ENCODE results near the gene PRDX3.
"Not testable (repeated sequence)": the region's sequence is repeated elsewhere in the genome, so short reads cannot be mapped to it uniquely, and the experiment has no call there.

Gene PRDX3

DNA sequence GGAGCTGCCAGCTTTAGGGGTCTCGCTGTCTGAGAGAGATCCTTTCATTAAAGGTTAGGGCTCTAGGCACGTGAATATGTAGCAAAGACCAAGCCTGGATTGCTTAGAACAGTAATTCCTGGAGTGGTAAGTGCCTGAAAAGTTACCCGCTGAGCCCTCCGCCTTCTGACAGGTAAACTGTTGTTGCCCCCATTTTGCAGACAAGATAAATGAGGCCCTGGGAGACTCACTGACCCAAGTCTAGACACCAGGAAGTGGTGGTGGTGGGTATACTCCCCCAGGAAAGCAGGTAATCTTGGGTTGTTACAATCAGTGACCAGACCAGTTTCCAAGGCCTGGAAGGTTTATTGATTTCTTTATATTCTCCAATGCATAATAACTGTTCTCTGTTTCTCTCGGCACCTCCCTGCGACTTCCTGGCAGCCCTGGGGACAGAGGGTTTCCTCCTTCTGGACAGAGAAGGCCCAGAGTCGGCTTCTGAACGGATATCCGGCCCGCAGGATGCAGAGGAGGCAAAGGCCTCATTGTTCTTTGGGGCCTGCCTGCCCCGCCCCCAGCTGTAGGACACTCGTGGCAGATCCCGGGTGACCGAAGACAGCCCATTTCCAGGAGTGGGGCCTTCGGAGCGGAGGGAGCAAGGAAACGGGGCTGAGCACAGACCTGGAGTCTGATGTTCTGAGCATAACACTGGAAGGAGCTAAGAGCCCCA, 27.4 kb upstream of the PRDX3 start:
- FAIRE-seq = no peak

DNA sequence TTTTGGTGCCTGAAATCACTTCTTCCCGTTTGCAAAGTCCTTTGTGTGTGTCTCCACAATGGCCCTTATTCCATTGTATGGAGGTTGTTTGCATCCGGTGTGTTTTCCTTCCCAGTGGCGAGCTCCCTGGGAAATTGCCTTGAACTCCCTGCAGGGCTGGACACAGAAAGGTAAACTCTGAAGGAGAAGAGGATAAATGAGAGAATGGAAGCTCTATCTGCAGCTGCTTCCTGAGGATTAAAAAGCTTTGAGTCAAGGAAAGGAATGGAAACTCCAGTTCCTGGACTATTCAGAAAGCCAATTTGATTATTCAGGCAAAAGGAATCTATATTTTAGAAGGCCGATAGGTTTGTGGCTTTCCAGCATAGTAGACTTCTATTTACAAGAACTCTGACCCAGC, 24.4 kb upstream of the PRDX3 start:
- FAIRE-seq = no peak

DNA sequence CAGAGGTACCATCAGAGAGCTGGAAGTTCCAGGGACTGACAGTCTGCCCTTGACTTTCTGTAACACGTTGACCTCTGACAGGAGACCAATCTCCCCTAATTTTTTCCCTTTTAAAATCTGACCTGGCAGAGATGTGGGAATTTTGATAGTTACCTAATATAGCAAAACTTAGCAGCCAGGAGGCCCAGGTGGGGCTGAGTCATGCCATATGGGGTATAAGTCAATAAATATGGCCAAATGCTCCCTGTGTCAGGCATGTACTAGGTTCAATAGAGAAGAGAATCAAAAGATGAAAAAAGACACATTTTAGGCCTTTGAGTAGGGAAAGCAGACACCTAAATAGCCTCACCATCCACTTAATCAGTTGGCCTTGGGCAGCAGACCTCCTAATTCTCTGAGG, 22.6 kb upstream of the PRDX3 start:
- no peak for FAIRE-seq

DNA sequence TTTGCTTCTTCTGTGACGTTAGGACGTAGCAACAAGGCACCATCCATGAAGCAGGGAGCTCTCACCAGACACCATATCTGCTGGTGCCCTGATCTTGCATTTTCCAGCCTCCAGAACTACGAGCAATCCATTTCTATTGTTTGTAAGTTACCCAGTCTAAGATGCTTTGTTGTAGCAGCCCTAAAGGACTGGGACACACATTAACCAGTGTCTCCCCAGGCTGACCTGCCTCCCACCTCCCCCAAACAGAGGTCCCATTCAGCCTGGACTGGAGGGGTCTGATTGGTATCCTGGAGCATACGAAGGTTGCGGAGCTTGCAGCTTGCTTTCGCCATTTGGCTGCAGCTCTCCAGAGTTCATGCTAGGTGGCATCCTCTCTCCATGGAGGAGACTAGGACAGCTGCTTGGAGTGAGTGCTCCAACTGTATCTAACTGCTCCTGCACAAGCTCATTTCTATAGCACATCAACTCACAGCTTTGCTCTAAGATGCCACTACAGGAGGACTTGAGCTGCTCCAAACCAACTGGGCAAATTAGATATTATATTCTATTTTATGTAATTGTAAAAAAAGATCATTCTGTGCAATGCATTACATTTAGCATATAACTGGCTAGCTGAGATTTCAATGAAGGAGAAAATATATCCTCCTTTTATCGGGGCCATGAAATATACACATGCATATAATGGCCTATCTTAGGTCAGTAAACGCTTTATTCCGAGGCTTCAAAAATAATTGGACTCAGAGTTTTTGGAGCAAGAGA, 20.8 kb upstream of the PRDX3 start:
- peak; percentile 85 for FAIRE-seq

DNA sequence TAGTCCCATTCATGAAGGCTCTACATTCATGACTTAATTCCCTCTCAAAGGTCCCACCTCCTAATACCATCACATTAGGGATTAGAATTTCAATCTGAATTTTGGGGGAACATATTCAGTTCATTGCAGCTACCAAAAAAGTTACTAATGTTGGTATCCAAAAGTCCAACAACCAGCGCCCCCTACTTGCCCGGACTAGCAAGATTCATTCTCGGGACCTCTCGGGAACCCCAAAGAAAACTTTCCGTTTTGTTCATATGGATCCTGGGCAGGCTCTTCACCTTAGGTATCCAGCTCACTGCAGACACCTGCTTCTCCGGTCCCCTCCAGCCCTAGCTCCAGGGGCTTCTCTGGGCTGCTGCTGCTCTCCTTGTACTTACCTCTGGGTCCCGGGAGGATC, 19.8 kb upstream of the PRDX3 start:
- FAIRE-seq = no peak

DNA sequence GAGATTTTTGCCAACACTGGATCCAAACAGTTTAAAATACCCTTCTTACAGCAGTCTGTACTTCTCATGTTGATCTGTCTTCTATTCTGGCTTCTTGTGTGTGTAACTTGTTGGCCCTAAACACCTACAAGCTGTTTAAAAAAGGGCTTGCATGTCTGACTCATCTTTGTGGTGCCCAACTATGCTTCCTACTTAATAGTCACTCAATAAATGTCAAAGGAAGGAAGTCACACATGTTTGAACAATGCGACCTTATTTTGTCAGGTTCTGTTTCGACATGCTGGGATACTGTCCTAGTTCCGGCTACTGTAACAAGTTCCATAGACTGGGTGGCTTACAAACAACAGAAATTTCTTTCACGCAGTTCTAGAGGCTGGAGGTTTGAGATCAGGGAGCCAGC, 19.3 kb upstream of the PRDX3 start:
- FAIRE-seq = no peak

DNA sequence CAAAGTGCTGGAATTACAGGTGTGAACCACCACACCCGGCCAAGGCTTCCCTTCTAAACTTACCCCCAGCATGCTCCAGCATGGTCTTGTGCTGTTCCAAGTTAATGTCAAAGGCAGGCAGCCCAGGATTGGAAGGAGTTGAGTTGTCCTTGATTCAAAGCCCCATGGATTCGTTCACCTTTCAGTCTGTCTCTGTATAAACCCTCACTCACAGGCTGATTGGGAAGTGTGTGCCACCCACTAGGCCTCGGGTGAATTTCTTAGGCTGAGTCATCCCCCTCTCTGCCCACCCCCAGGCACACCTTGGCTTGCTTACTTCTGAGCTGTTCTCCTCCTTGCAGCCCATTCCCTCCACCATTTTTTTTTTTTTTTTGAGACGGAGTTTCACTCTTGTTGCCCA, 13.3 kb upstream of the PRDX3 start:
- FAIRE-seq = no peak

DNA sequence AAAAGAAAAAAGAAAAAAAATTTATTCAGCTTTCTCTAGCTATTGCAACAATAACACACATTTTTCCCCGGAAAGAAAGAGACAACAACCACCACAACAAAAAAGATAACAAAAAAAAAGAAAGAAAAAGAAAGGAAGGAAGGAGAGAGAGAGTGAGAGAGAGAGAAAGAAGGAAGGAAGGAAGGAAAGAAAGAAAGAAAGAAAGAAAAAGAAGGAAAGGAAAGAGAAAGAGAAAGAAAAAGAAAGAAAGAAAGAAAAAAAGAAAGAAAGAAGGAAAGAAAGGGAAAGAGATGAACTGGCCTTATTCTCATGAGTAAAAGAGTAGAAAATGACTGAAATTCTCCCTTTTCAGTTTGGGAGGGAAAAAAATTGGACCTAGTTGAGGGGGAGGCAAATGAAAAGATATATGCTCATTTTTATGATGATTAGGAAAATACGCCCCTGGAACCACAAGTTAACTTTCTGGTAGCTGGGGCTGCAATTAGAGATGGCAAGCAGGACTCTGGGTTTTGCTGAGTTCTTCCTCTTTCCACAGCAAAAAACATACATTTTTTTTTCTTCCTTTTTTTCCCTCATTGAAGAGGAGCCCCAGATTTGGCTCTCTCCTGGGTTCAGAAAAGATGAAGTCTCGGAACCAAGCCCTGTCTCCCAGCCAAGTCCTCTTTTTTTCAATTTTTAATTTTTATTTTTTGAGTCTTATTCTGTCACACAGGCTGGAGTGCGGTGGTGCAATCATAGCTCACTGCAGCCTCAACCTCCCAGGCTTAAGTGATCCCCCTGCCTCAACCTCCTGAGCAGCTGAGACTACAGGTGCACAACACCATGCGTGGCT, 12.6 kb upstream of the PRDX3 start:
- no peak for FAIRE-seq

DNA sequence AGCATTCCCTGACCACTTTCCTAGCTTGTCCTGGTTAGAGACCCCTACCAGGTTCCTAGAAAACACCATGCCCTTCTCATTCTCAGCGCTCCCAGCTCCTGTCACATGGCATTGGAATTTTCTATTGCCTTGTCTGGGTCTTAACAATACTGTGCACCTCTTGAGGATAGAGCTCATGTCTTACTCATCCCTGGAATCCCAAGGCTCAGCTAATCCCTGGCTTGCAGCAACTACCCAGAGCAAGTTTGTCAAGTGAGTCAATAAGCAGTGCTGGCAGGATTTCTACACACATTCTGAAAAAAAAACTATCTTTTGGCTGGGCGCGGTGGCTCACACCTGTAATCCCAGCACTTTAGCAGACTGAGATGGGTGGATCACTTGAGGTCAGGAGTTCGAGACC, 11.7 kb upstream of the PRDX3 start:
- no peak for FAIRE-seq

DNA sequence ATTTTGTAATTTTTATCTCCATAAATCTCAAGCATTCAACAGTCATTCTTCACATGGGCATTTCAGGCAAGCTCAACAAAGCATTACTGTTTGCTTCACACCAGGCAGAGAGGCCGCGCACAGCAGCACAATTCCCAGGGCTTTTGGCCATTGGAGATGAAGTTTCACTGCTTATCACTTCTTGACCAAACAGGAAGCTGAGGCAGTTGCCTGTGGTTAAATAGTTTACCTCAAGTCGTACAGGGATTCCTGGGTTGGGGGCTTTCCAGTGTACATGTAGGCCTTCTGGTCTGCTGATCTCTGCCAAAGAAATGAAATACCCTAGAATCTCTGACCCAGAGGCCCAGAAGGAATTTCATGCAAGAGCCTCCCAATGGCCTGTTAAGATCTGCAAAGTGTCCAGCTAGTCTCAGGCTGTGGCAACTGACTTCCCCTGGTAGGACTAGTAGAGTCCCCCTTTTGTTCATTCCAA, 11.2 kb upstream of the PRDX3 start:
- no peak for FAIRE-seq

DNA sequence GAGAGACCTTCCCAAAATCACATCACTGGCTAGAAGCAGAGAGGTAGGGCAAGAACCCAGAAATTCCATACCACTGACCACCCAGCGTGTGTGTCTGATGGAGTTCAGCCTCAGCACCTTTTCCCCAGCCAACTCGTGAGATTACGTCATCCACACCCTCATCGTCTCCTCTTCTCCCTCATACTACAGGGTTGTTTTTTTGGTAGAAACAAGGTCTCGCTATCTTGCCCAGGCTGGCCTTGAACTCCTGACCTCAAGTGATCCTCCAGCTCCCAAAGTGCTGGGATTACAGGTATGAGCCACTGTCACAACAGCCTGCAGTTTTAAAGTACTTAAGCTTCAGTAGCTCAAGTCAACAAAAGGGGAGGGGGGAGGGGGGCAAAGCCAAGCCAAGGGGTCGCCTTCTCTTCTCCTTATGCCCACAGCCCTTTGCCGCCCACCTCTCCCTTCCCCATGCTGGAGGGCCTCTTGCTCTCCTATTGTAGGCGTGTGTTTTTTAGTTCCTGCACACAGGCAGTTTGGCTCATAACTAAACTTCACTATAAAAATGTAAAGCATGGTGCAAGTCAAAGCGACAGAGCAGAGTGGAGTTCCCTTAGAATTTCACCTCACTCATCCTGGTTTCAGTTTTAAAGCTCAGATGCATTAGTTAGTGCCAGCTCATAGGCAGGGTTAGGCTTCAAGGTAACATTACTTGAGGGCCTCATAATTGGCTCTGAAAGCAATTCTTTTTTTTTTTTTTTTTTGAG, 5.2 kb upstream of the PRDX3 start:
- no peak for FAIRE-seq

DNA sequence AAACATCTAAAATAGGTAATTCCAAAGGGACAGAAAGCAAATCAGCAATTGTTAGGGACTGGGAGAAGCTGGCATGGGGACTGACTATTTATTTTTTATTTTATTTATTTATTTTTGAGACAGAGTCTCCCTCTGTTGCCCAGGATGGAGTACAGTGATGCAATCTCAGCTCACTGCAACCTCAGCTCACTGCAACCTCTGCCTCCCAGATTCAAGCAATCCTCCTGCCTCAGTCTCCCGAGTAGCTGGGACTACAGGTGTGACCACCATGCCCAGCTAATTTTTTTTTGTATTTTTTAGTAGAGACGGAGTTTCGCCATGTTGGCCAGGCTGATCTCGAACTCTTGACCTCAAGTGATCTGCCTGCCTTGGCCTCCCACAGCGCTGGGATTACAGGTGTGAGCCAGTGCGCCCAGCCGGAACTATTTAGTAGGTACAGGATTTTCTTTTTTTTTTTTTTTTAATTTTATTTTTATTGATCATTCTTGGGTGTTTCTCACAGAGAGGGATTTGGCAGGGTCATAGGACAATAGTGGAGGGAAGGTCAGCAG, 2.3 kb upstream of the PRDX3 start:
- not testable (repeated sequence) for FAIRE-seq

DNA sequence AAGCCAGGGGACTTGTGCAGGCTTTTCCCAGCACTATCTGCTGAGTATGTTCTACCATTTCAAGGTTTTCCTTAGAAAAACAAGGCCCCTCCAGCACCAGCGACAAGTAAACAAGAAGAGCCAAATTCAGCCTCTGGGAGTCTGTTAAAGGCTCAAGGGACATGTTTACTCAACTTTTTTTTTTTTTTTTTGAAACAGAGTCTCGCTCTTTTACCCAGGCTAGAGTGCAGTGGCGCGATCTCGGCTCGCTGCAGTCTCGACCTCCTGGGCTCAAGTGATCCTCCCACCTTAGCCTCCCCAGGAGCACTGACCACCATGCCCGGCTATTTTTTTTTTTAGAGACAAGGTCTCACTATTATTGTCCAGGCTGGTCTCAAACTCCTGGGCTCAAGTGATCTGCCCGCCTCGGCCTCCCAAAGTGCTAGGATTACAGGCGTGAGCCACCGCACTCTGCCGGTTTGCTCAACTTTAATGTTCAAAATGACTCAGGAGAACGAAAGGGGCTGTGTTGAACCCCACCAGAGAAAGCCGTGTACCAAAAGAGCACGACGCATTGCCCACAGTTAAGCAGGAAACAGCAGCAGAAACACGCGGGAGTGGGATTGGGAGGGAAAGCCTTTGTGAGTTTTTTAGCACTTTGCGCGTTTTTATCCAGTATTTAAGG, 772 bp downstream of the PRDX3 start:
- FAIRE-seq = no peak

DNA sequence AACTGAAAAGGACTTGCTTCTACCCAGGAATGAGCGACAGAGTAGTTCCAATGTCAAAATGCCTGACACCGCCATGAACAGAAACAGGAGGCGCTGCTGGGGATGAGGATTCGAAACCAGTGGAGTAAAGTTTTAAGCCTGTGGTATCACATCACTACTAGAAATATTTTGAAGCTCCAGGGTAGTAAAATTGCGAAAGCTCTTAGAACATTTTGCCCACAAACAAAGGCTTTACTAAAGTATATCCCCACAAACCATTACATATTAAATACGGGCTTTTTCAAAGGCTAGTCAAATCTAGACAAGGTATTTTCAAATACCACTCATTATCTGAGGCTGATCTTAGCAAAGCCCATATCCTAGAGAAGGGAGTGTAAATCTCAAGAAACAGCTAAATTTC, 2.4 kb downstream of the PRDX3 start:
- FAIRE-seq = no peak

DNA sequence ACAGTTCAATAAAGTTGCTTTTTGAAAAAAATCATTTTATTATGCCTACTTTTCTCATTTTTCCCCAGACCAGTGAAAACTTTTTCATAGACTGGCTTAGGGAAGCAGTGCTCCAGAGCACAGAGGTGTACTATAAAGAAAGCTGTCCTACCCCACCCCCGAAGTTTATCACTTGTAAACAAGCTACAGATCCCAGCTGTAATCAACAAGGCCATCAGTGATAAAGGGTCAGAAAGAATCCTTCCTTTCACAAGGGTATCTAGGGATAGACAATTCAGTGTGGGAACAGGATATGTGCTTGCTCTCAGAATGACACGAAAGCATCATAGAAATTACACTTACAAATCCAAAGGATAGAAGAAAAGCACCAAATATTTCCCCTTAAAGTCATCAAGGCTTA, 4.5 kb downstream of the PRDX3 start:
- FAIRE-seq = no peak

DNA sequence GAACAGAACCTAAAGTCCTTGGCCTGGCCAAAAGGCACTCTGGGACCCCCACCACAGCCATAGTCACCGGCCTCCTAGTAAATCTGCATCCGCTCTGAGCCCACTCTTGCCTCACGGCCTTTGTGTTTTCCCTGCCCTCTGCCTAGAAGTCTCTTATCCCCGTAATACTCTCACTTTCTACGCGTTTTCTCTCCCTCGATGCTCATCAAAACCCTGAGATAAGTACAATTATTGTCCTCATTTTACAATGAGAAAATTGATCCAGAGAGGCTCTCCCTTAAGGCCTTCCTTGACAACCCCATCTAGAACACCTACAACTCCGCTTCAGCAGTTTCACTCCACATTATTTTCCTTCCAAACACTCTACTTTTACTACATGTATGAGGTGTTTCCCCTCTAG, 11.6 kb downstream of the PRDX3 start:
- FAIRE-seq = no peak

DNA sequence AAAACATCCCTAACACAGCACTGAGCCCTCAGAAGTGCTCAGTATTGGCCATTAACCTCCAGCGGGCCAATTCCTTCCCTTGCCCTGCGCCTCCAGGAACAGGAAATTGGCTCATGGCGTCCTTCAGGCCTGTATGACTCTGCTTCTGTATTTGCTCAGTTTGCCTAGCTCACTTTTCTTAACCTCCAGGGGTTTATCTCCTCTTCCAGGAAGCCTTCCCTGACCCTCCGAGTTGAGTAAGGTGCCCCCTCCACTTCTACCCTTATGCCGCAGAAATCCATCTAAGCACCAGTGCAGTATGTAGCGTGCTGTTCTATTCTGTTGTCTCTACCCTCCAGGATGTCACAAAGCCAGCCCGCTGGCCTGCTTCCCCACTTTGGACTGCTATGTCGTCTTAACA, 12.0 kb downstream of the PRDX3 start:
- FAIRE-seq = no peak

DNA sequence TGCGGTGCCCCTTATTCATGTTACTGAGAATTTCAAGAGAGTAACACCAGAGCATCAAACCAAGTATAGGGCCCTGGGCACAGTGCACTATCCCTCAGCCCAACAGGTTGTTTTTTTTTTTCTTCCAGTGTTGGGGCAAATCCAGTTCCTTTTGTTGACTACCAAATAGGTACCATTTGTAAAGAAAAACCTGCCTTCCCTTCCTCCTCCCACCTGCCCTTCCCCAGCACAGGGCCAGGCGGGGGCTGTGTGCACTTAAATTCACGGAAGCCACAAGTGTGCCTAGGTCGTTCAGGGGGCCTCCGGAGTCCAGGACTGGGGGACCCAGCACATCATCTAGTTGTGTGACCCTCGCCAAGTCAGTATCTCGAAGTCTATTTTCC, 12.5 kb downstream of the PRDX3 start:
- FAIRE-seq = no peak

DNA sequence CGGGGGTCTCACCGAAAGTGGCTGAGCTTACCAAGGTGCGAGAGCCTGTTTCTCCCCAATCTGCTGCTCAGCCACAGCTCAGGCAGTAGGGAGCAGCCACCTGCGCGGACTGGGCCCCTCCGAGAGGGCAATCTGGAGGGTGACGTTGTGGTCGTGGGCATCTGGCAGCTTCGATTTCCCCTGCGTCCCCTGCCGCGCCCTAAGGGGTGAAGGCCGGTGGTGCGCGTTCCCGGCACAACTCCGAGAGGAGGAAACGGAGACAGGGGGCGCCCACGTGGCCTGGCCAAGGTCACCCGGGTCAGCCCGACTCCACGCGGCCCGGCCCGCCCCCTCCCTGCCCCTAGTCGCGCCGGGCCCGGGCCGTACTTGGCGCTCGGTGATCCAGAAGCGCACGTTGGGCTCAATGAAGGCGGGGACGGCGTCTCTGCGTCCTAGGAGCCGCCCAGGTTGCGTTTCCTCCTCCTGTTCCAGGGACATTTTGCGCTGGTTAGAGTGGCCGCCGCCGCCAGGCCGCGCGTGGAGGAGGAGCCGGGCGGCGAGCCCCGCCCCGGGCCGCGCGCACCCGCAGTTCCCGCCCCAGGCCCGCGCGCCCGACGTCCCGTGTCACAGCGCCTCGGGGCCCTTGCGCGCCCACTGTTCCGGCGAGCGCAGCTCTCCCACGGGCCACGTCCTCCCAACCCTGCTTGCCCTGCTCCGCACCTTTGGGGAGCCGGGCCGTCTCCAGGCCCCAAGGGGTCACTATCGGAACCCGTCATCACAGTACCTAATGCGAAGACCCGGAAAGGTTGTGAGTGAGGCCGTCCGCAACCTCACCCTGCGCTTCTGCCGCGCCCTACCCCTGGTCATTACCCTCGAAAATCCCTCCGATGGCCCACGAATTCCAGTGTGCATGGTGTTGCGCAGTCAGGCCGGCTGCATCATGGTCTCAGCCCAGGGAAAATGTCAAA, 13.2 kb downstream of the PRDX3 start, which contains the start of gene SFXN4:
SFXN4 (minus strand) TSS at position 544 of the 947 bp plus-strand sequence; CDS start at position 477, 67 bp downstream.
- no peak for FAIRE-seq

DNA sequence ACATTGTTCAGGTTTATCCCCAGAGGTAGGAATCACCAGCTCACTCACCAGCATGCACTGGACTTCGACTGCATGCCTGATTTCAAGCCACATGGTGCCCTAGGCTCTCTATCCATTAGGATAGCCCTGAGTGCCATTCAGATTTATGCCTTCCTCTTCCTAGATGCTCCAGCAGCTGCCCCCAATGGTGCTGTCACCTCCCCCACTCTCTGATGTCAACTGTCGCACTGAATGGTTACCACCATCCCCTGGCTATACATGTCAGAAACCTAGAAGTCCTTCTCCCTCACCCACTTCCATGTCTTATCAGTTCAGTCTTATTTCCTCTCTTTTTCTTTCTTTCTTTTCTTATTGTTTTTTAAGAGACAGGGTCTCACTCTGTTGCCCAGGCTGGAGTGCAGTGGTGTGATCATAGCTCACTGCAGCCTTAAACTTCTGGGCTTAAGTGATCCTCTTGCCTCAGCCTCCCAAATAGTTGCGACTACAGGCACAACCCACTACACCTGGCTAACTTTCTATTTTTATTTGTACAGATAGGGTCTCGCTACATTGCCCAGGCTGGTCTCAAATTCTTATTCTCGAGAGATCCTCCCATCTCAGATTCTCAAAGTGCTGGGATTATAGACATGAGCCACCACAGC, 16.0 kb downstream of the PRDX3 start:
- no peak for FAIRE-seq
